ENCODE measurements around the gene ALPK3. TPM values are rescaled to one million over a fixed set of nuclear protein-coding genes. Genes with fewer than 3 reads are reported as not detected.
A peak's percentile ranks its signal among the peaks of the same experiment; 100 is the strongest.

The ALPK3 gene, protein sequence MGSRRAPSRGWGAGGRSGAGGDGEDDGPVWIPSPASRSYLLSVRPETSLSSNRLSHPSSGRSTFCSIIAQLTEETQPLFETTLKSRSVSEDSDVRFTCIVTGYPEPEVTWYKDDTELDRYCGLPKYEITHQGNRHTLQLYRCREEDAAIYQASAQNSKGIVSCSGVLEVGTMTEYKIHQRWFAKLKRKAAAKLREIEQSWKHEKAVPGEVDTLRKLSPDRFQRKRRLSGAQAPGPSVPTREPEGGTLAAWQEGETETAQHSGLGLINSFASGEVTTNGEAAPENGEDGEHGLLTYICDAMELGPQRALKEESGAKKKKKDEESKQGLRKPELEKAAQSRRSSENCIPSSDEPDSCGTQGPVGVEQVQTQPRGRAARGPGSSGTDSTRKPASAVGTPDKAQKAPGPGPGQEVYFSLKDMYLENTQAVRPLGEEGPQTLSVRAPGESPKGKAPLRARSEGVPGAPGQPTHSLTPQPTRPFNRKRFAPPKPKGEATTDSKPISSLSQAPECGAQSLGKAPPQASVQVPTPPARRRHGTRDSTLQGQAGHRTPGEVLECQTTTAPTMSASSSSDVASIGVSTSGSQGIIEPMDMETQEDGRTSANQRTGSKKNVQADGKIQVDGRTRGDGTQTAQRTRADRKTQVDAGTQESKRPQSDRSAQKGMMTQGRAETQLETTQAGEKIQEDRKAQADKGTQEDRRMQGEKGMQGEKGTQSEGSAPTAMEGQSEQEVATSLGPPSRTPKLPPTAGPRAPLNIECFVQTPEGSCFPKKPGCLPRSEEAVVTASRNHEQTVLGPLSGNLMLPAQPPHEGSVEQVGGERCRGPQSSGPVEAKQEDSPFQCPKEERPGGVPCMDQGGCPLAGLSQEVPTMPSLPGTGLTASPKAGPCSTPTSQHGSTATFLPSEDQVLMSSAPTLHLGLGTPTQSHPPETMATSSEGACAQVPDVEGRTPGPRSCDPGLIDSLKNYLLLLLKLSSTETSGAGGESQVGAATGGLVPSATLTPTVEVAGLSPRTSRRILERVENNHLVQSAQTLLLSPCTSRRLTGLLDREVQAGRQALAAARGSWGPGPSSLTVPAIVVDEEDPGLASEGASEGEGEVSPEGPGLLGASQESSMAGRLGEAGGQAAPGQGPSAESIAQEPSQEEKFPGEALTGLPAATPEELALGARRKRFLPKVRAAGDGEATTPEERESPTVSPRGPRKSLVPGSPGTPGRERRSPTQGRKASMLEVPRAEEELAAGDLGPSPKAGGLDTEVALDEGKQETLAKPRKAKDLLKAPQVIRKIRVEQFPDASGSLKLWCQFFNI (N-terminal part only)
- 7.2 TPM for total RNA-seq
- 4.3 TPM for polyA plus RNA-seq

DNA sequence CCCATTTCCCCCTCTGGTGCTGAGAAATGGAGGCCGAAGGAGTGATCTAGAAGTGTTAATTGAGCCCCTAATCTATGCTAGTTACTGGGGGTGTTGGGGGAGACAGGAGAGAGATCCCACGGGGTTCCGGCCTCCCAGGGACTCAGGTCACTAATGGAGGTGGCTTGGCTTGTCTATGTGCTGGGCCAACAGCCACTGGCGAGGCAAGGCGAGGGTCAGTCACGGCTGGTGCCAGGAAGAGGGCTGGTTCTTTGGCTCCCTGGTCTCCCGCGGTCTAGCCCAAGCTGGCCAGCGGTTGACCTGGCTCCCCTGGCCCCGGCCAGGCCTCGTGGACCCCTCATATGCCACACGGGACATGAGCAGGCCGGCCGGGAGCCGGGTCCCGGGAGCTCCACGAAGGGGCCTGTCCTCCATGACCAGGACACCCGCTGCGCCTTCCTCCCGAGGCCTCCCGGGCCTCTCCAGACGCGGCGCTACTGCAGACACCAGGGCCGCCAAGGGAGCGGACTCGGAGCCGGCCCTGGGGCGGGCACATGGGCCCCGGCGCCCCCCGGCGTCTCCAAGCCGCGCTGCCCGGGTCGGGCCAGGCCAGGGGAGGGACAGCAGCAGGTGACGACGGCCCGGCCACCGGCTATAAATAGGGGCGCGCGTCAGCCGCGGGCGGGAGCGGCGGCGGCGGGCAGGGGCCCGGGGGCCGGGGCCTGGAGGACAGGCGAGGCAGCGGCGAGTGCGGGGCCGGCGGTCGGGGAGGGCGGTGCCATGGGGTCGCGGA is at the start of gene ALPK3:
TSS of gene ALPK3 (plus strand) at position 663 of the 772 bp plus-strand sequence. CDS start at position 760, 97 bp downstream.
- DNase-seq (ENCODE audit: extremely low spot score), result no peak
- Histone ChIP-seq H3K36me3 (ENCODE audit: insufficient read depth) (no peaks in the 10 kb centered on the region), H3K27ac (ENCODE audit: low read depth) (no peak within 1 kb of the TSS), H3K4me1 (ENCODE audit: insufficient read depth) (no peaks in the 10 kb centered on the region), H3K4me3 (ENCODE audit: low read depth, low read length) (peak within 1 kb of the TSS; percentile 17)
- 25% methylated on average over 63 of the region's 63 CpGs for WGBS

DNA sequence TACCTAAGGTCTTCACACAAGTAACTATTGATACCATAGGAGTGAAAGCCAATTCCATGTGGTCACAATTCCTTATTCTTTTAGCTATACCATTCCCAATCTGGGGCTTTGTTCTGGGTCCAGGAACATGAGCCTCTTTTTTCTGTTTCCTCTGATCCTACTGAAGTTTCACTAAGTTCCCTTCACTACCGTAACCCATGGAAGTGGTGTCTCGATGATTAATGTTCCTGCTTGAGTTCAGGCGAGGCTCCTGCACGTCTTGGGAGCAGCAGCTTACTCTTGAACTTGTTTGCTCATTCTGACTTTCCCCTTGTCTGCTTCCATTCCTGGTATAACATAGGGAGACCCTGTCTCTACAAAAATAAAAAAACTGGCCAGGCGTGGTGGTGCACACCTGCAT is 45.1 kb upstream of the ALPK3 start:
- no peak overlapping the region for H3K4me3 ChIP-seq (ENCODE audit: low read depth, low read length)
- 75% methylated on average over 5 of the region's 5 CpGs for WGBS
- no peaks in the 10 kb centered on the region for H3K4me1 ChIP-seq (ENCODE audit: insufficient read depth)
- DNase-seq (ENCODE audit: extremely low spot score), result no peak
- H3K36me3 ChIP-seq (ENCODE audit: insufficient read depth), result no peaks in the 10 kb centered on the region
- no peak overlapping the region for H3K27ac ChIP-seq (ENCODE audit: low read depth)

DNA sequence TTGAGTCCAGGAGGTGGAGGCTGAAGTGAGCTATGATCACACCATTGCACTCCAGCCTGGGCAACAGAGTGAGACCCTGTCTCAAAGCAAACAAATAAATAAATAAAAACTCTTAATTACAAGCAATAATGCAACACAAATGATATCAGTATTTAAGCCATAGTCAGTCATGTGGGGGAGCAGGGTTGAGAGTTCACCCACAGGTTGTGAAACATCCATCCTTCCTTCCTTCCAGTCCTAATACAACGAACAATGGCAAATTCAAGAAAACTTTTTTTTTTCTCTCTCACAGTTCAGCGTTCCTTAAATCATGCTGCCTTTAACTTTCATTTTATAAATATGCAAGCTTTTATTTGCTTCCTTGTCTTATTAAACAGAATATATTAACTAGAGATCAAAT is 44.7 kb upstream of the ALPK3 start:
- Histone ChIP-seq H3K36me3 (ENCODE audit: insufficient read depth) (no peaks in the 10 kb centered on the region), H3K4me3 (ENCODE audit: low read depth, low read length) (no peak overlapping the region), H3K27ac (ENCODE audit: low read depth) (no peak overlapping the region), H3K4me1 (ENCODE audit: insufficient read depth) (no peaks in the 10 kb centered on the region)
- WGBS, result 82% methylated on average over 2 of the region's 2 CpGs
- no peak for DNase-seq (ENCODE audit: extremely low spot score)

DNA sequence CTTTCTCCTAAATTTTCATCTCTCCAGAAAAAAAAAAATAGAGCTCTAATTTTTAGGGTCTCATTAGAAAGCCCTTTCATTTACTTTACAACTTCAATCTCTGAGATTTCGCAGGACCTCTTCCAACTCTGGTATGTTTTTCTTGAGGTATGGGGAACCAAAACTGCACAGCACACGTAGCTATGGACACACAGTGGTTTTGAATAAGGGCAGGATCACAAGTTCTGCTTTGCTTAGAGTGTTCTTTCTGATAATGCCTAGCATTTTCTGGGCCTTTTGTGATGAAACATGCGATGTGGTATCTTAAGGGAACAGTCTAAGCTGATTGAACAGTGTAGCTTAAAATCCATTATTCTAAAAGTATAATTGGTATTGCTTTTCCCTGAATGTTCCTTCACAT is 43.4 kb upstream of the ALPK3 start:
- H3K4me1 ChIP-seq (ENCODE audit: insufficient read depth), result no peaks in the 10 kb centered on the region
- no peak for DNase-seq (ENCODE audit: extremely low spot score)
- H3K36me3 ChIP-seq (ENCODE audit: insufficient read depth), result no peaks in the 10 kb centered on the region

DNA sequence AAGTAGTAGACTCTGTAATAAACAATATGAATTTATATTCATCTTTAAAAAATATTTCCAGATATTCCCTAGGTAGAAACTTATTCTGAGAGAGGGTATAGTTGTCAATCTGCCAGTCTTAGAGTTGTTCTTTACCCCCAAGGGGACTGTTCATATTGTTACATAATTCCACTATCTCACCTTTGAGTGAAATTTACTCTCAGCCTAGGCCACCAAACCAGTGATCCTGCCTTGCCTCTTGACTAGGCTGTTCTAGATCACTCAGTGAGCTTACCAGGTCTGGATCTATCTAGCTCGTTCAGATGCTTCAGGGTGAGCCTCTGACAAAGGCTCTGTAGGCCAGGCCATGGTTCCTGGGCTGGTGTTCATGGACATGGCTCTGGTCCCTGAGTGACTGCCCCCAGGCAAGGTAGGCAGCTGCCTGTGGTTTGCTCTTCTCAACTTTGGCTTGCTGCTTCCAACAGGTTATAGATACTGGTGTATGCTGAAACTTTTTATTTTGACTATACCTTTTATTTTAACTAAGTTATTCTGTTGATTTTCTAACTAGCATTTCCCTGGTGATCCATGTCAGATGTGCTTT is 41.2 kb upstream of the ALPK3 start:
- Histone ChIP-seq H3K4me1 (ENCODE audit: insufficient read depth) (no peaks in the 10 kb centered on the region), H3K36me3 (ENCODE audit: insufficient read depth) (no peaks in the 10 kb centered on the region), H3K27ac (ENCODE audit: low read depth) (no peak overlapping the region), H3K4me3 (ENCODE audit: low read depth, low read length) (no peak overlapping the region)
- WGBS, result 92% methylated on average over 1 of the region's 1 CpG
- no peak for DNase-seq (ENCODE audit: extremely low spot score)

More for the DNA sequence above, 43.4 kb upstream of the ALPK3 start:
- no peak overlapping the region for H3K4me3 ChIP-seq (ENCODE audit: low read depth, low read length)
- WGBS, result 91% methylated on average over 3 of the region's 3 CpGs
- no peak overlapping the region for H3K27ac ChIP-seq (ENCODE audit: low read depth)

DNA sequence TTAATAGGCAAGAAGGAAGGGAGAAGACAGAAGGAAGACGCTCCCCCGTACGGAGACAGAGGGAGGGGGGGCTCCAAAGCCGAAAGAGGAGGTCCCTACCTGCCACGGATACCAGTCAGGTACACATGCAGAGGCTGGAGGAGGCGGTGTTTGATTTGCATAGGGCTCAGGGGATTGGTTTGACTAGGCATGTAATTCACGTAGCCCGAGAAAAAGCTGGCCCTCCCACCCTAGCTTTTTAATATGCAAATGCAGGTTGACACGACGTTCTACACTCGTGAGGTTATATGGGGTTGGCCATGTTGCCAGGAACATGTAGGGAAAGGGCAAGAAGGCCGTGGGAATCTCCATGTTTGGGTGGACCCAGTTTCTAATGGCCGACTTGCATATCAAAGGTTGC is 39.0 kb upstream of the ALPK3 start:
- peaks cover 3% of the 10 kb centered on the region for H3K36me3 ChIP-seq (ENCODE audit: insufficient read depth)
- H3K4me3 ChIP-seq (ENCODE audit: low read depth, low read length), result no peak overlapping the region
- H3K4me1 ChIP-seq (ENCODE audit: insufficient read depth), result no peaks in the 10 kb centered on the region
- DNase-seq (ENCODE audit: extremely low spot score), result no peak
- 82% methylated on average over 13 of the region's 13 CpGs for WGBS
- H3K27ac ChIP-seq (ENCODE audit: low read depth), result no peak overlapping the region

DNA sequence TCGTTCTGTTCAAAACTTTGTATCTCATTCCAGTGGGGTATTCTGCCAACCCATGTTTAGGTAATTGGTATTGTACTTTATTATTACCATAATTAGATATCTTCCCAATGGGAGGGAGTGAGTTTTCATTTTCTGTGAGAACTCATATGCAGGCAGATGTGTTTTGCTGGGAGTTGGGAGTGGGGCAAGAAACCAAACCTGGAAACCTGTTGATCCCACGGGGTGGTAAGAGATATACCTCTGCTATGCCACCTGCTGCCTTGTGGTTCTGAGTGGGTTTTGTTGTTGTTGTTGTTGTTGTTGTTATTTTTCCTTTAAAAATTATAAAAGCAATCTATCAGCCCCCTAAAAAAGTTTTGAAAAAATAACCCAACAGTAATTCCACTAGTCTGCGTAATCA is 36.7 kb upstream of the ALPK3 start:
- DNase-seq (ENCODE audit: extremely low spot score), result no peak
- Histone ChIP-seq H3K27ac (ENCODE audit: low read depth) (no peak overlapping the region), H3K4me1 (ENCODE audit: insufficient read depth) (no peaks in the 10 kb centered on the region), H3K4me3 (ENCODE audit: low read depth, low read length) (no peak overlapping the region), H3K36me3 (ENCODE audit: insufficient read depth) (peaks cover 11% of the 10 kb centered on the region)
- WGBS, result 92% methylated on average over 3 of the region's 3 CpGs

DNA sequence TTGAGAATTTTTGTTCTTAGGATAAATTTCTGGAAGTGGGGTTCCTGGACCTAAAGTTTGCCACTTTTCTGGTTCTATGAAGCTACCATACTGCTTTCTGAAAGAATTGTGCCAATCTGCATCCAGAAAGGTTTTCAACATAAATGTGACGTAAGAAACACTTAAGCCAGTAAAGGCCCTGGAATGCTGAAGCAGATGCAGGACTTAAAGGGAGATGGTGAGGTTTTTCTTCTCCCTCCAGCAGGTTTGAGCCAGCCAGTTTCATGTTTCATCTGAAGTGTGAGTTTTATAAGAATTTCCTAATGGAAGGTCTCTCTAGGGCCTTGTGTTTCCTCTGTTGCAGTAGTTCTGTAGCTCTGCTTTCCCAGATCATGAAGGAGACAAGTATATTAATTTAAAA is 35.7 kb upstream of the ALPK3 start:
- WGBS, result 99% methylated on average over 1 of the region's 1 CpG
- H3K27ac ChIP-seq (ENCODE audit: low read depth), result no peak overlapping the region
- no peaks in the 10 kb centered on the region for H3K4me1 ChIP-seq (ENCODE audit: insufficient read depth)
- no peak overlapping the region for H3K4me3 ChIP-seq (ENCODE audit: low read depth, low read length)
- DNase-seq (ENCODE audit: extremely low spot score), result no peak
- H3K36me3 ChIP-seq (ENCODE audit: insufficient read depth), result peaks cover 11% of the 10 kb centered on the region

DNA sequence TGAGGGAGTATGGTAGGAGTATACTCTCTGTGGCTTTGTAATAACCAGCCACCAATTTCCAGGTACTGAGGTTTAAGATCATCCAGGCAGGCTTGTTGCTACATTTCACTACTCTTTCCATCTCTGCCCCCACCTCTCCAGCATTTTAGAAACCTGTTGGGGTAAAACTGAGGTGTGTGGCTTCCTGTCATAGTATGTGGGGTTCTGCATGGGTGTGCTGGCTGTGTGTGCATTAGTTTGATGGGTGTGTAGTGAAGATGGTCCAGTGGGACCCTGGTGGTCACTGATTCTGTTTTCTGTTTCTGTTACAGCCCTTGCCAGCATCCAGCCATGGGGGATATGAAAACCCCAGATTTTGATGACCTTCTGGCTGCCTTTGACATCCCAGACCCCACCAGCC is 34.8 kb upstream of the ALPK3 start:
- Histone ChIP-seq H3K4me1 (ENCODE audit: insufficient read depth) (no peaks in the 10 kb centered on the region), H3K4me3 (ENCODE audit: low read depth, low read length) (no peak overlapping the region), H3K36me3 (ENCODE audit: insufficient read depth) (peaks cover 11% of the 10 kb centered on the region), H3K27ac (ENCODE audit: low read depth) (no peak overlapping the region)
- DNase-seq (ENCODE audit: extremely low spot score), result no peak

DNA sequence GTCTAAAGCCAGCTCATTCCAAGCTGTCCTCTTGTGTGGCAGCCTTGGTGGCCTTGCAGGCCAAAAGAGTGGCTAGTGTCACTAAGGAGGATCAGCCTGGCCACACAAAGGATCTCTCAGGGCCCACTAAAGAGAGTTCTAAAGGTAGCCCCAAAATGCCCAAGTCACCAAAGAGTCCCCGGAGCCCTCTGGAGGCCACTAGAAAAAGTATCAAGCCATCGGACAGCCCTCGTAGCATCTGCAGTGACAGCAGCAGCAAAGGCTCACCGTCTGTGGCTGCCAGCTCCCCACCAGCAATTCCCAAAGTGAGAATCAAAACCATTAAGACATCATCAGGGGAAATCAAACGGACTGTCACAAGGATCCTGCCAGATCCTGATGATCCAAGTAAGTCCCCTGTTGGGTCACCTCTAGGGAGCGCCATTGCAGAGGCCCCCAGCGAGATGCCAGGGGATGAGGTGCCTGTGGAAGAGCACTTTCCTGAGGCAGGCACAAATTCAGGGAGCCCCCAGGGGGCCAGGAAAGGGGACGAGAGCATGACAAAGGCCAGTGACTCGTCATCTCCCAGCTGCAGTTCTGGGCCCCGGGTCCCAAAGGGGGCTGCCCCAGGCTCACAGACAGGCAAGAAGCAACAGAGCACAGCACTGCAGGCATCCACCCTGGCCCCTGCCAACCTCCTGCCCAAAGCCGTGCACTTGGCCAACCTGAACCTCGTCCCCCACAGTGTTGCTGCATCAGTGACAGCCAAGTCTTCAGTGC is 33.5 kb upstream of the ALPK3 start:
- Histone ChIP-seq H3K36me3 (ENCODE audit: insufficient read depth) (peaks cover 11% of the 10 kb centered on the region), H3K4me3 (ENCODE audit: low read depth, low read length) (no peak overlapping the region), H3K4me1 (ENCODE audit: insufficient read depth) (no peaks in the 10 kb centered on the region), H3K27ac (ENCODE audit: low read depth) (no peak overlapping the region)
- no peak for DNase-seq (ENCODE audit: extremely low spot score)
- 89% methylated on average over 12 of the region's 12 CpGs for WGBS

DNA sequence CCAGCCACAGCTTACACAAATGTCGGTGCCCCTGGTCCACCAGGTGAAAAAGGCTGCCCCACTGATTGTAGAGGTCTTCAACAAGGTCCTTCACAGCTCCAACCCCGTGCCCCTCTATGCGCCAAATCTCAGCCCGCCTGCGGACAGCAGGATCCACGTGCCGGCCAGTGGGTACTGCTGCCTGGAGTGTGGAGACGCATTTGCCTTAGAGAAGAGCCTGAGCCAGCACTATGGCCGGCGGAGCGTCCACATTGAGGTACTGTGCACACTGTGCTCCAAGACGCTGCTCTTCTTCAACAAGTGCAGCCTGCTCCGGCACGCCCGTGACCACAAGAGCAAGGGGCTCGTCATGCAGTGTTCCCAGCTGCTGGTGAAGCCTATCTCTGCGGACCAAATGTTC is 32.9 kb upstream of the ALPK3 start:
- no peak overlapping the region for H3K4me3 ChIP-seq (ENCODE audit: low read depth, low read length)
- no peak for DNase-seq (ENCODE audit: extremely low spot score)
- H3K4me1 ChIP-seq (ENCODE audit: insufficient read depth), result no peaks in the 10 kb centered on the region
- no peak overlapping the region for H3K27ac ChIP-seq (ENCODE audit: low read depth)
- peaks cover 11% of the 10 kb centered on the region for H3K36me3 ChIP-seq (ENCODE audit: insufficient read depth)
- WGBS, result 96% methylated on average over 17 of the region's 17 CpGs

DNA sequence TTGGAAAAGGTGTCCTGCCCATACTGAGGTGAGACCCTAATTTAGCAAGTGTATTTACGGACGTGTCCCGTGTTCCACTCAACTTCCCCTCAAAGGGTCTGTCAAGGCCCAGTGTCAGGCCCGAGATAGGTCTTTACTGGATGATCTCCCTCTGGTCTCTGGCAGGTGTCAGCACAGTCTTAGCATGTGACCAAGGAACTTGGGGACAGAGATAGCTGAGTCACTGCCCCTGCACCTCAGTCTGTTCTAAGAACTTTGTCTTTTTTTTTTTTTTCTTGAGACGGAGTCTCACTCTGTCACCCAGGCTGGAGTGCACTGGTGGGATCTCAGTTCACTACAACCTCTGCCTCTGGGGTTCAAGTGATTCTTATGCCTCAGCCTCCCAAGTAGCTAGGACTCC is 32.1 kb upstream of the ALPK3 start:
- Histone ChIP-seq H3K4me3 (ENCODE audit: low read depth, low read length) (no peak overlapping the region), H3K27ac (ENCODE audit: low read depth) (no peak overlapping the region), H3K4me1 (ENCODE audit: insufficient read depth) (no peaks in the 10 kb centered on the region), H3K36me3 (ENCODE audit: insufficient read depth) (peaks cover 11% of the 10 kb centered on the region)
- no peak for DNase-seq (ENCODE audit: extremely low spot score)
- 90% methylated on average over 5 of the region's 5 CpGs for WGBS

Data from urinary bladder (tissue), 4 donors.